Upper lobe of left lung (tissue), 4 donors: ENCODE results near the gene KCNJ16.

Source experiments
- POLR2A ChIP-seq, 4 donors: fragments of 450-650 bp; IDR thresholded peaks; one replicate each; pipeline ENCODE4 v1.5.1; 2016 to 2017; ENCODE audit warnings: antibody characterized with exemption in 4 of 4, mild to moderate bottlenecking in 2 of 4
- TF ChIP-seq, protein P1 (sequence below), 6 experiments: fragments of 450-650 bp in 4 of 6; fragments of 200-600 bp in 2 of 6; sonication (generic) in 2 of 6; IDR thresholded peaks; one replicate each; pipeline ENCODE4 v1.5.1; 2016 to 2019; ENCODE audit warnings: antibody characterized with exemption in 6 of 6

- no peak for TF ChIP-seq POLR2A (IDR thresholded peaks at IDR 0.05)
- TF ChIP-seq, protein P1, sequence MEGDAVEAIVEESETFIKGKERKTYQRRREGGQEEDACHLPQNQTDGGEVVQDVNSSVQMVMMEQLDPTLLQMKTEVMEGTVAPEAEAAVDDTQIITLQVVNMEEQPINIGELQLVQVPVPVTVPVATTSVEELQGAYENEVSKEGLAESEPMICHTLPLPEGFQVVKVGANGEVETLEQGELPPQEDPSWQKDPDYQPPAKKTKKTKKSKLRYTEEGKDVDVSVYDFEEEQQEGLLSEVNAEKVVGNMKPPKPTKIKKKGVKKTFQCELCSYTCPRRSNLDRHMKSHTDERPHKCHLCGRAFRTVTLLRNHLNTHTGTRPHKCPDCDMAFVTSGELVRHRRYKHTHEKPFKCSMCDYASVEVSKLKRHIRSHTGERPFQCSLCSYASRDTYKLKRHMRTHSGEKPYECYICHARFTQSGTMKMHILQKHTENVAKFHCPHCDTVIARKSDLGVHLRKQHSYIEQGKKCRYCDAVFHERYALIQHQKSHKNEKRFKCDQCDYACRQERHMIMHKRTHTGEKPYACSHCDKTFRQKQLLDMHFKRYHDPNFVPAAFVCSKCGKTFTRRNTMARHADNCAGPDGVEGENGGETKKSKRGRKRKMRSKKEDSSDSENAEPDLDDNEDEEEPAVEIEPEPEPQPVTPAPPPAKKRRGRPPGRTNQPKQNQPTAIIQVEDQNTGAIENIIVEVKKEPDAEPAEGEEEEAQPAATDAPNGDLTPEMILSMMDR (IDR thresholded peaks at IDR 0.05): no peak
Measured at GRCh38 chr17:70119983-70120382, 45.0 kb downstream of the KCNJ16 start.
